ENCODE measurements around the gene AP1B1. TPM values are rescaled to one million over a fixed set of nuclear protein-coding genes. Genes with fewer than 3 reads are reported as not detected.

AP1B1 gene
- total and polyA plus RNA-seq, 2 of the 8 experiments (the other 6 are each of a cell fraction or from before 2014, with no cell fraction given) = 64.2 to 86.8 TPM

GRCh38 chr22:29390270-29390669 lies 1.9 kb upstream of the AP1B1 start:
- Histone ChIP-seq H2BK20ac (ENCODE audit: low read length) (no peak overlapping the region), H2AK5ac (ENCODE audit: low read depth, low read length) (no peak overlapping the region), H4K91ac (replicated peaks; ENCODE audit: insufficient read length, low read length) (no peak overlapping the region), H3K4me2 (ENCODE audit: insufficient read depth in 1 of 2, low read depth in 2 of 2, low read length in 2 of 2) (no peak overlapping the region), H2BK120ac (replicated peaks; ENCODE audit: low read depth, low read length) (no peak overlapping the region), H3K9ac (replicated peaks in 1 of 4; ENCODE audit: extremely low read depth in 1 of 4, low read depth in 3 of 4, low read length in 3 of 4) (no peak overlapping the region), H2BK5ac (ENCODE audit: low read depth, low read length) (no peak overlapping the region), H3K4me1 (replicated peaks in 1 of 4; ENCODE audit: control insufficient read depth in 3 of 4, insufficient read depth in 4 of 4, low read length in 3 of 4) (peaks cover 2 to 5% (median 2%) of the 10 kb centered on the region in 4 experiments; a peak in 4 of 7 replicates), H3K23me2 (ENCODE audit: low read depth, low read length) (peaks cover 6% of the 10 kb centered on the region; the same call in 1 of the 2 replicates), H3K18ac (ENCODE audit: extremely low read depth, low read length) (no peak overlapping the region), H4K20me1 (replicated peaks in 1 of 2; ENCODE audit: control insufficient read depth in 1 of 2, insufficient read depth in 2 of 2, low read length in 2 of 2) (peaks cover 0 to 10% of the 10 kb centered on the region in 2 experiments), H3K27ac (ENCODE audit: low read depth, low read length) (no peak overlapping the region), H2BK15ac (ENCODE audit: low read length) (no peak overlapping the region), H3K79me1 (ENCODE audit: low read depth, low read length) (peaks cover 8% of the 10 kb centered on the region; the same call in 1 of the 2 replicates), H3K4ac (replicated peaks; ENCODE audit: insufficient read length, low read depth, low read length) (no peak overlapping the region), H3K36me3 (ENCODE audit: control insufficient read depth in 2 of 4, insufficient read depth in 4 of 4, low read length in 3 of 4) (peaks cover 0 to 3% (median 0%) of the 10 kb centered on the region in 4 experiments; a peak in 1 of 8 replicates), H2AFZ (ENCODE audit: low read length) (no peak overlapping the region), H3K56ac (replicated peaks; ENCODE audit: insufficient read length, low read depth, low read length) (no peak overlapping the region), H4K5ac (ENCODE audit: insufficient read length, low read depth, low read length) (no peak overlapping the region), H3K4me3 (ENCODE audit: extremely low read depth in 1 of 4, insufficient read depth in 2 of 4, low read depth in 3 of 4, low read length in 4 of 4) (no peak overlapping the region), H3K9me3 (ENCODE audit: insufficient read depth in 2 of 2, low read depth in 1 of 2, low read length in 1 of 2) (no peaks in the 10 kb centered on the region), H3K23ac (ENCODE audit: insufficient read length) (no peak overlapping the region), H2BK12ac (ENCODE audit: low read depth, low read length) (no peak overlapping the region), H3K79me2 (ENCODE audit: control insufficient read depth in 1 of 2, insufficient read depth in 2 of 2, low read length in 2 of 2) (peaks cover 0 to 22% of the 10 kb centered on the region in 2 experiments; a peak in 2 of 4 replicates), H4K8ac (ENCODE audit: extremely low read depth, insufficient read depth, low read length) (no peak overlapping the region), H3K27me3 (replicated peaks in 1 of 4; ENCODE audit: control insufficient read depth in 3 of 4, extremely low read depth in 1 of 4, insufficient read depth in 3 of 4, low read length in 3 of 4) (no peaks in the 10 kb centered on the region), H3K14ac (ENCODE audit: insufficient read length) (no peak overlapping the region)
- ChIA-PET CTCF (ENCODE audit: partially characterized antibody) (interaction anchor here (0.9 kb wide), 1 partner anchor 134 kb away, joined by 3 read pairs; no protein-coding TSS in a partner anchor), POLR2A (ENCODE audit: partially characterized antibody) (interaction anchor here (1.2 kb wide), 1 partner anchor 90 kb away, joined by 3 read pairs; the partner anchor contains the start of gene NEFH)
- FAIRE-seq = no peak
- TF ChIP-seq CBX8 (IDR thresholded peaks at IDR 0.05; ENCODE audit: borderline replicate concordance, low read depth, low read length) (no peak), TEAD4 (IDR thresholded peaks at IDR 0.05; ENCODE audit: low read depth, low read length) (no peak), SIRT6 (IDR thresholded peaks at IDR 0.05; ENCODE audit: low read length) (no peak), RNF2 (IDR thresholded peaks at IDR 0.05; ENCODE audit: borderline replicate concordance, low read depth, low read length, missing control alignments, poor library complexity, severe bottlenecking) (no peak), SIN3A (conservative IDR thresholded peaks at IDR 0.05 in 1 of 2, IDR thresholded peaks at IDR 0.05 in 1 of 2; ENCODE audit: low read depth in 1 of 2, low read length in 2 of 2) (no peak), KDM4A (IDR thresholded peaks at IDR 0.05; ENCODE audit: low read depth, low read length, severe bottlenecking) (no peak), SRF (IDR thresholded peaks at IDR 0.05; ENCODE audit: low read depth, low read length) (no peak), GABPA (IDR thresholded peaks at IDR 0.05; ENCODE audit: borderline replicate concordance, insufficient read depth, low read length) (no peak), SP2 (IDR thresholded peaks at IDR 0.05; ENCODE audit: low read length) (no peak), GTF2F1 (IDR thresholded peaks at IDR 0.05; ENCODE audit: borderline replicate concordance, low read depth, low read length) (no peak), FOSL1 (IDR thresholded peaks at IDR 0.05; ENCODE audit: insufficient read depth, low read depth, low read length) (no peak), CREB1 (IDR thresholded peaks at IDR 0.05) (no peak), ASH2L (IDR thresholded peaks at IDR 0.05; ENCODE audit: low read length) (no peak), TAF7 (optimal IDR thresholded peaks at IDR 0.05; ENCODE audit: borderline replicate concordance, low read depth, low read length) (no peak)
- no peak for DNase-seq (ENCODE audit: low read depth in 1 of 2, low spot score in 2 of 2)
- WGBS, 2 experiments (ENCODE audit: extremely low coverage in 1 of 2, insufficient coverage in 1 of 2, insufficient read length in 1 of 2, insufficient replicate concordance in 2 of 2, low coverage in 1 of 2, low lambda C conversion rate in 2 of 2, missing lambda C conversion rate in 1 of 2) = 95% methylated on average over 6 of the region's 6 CpGs; no CpG with 5 or more reads in 1 of the 2 experiments

Measured in H1 (cell line).